Ishikawa (cell line): ENCODE data around the gene PKP1.

Experiments used
- CEBPB ChIP-seq: IDR thresholded peaks from 2 replicates; pipeline ENCODE4 v1.6.1; 2012
- CREB1 ChIP-seq: IDR thresholded peaks from 2 replicates; pipeline ENCODE4 v1.6.1; 2012; ENCODE audit warnings: low read depth
- EP300 ChIP-seq: IDR thresholded peaks from 2 replicates; pipeline ENCODE4 v1.6.1; 2012; ENCODE audit warnings: borderline replicate concordance
- TAF1 ChIP-seq: IDR thresholded peaks from 2 replicates; pipeline ENCODE4 v1.6.1; 2012; ENCODE audit warnings: low read depth, mild to moderate bottlenecking
- TF ChIP-seq, protein P1 (sequence below): IDR thresholded peaks from 2 replicates; pipeline ENCODE4 v1.6.1; 2012
- TF ChIP-seq, protein P2 (sequence below): IDR thresholded peaks from 2 replicates; pipeline ENCODE4 v1.6.1; 2012

- TF ChIP-seq TAF1 (no peak), CREB1 (no peak), EP300 (no peak), CEBPB (no peak)
- TF ChIP-seq, protein P1, sequence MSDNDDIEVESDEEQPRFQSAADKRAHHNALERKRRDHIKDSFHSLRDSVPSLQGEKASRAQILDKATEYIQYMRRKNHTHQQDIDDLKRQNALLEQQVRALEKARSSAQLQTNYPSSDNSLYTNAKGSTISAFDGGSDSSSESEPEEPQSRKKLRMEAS = no peak
- TF ChIP-seq, protein P2, sequence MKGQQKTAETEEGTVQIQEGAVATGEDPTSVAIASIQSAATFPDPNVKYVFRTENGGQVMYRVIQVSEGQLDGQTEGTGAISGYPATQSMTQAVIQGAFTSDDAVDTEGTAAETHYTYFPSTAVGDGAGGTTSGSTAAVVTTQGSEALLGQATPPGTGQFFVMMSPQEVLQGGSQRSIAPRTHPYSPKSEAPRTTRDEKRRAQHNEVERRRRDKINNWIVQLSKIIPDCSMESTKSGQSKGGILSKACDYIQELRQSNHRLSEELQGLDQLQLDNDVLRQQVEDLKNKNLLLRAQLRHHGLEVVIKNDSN = no peak
These were observed 41.7 kb downstream of the PKP1 start for GRCh38 chr1:201324821-201325677.
